Keratinocyte (primary cell): ENCODE data around the gene GOLT1A.

Experiments
- EZH2 ChIP-seq: IDR thresholded peaks from one replicate; pipeline ENCODE4 v1.6.1; 2012; ENCODE audit warnings: inconsistent platforms, mild to moderate bottlenecking, low read length, moderate library complexity
- TF ChIP-seq, protein P1 (sequence below), 3 experiments: IDR thresholded peaks in 1 of 3; conservative IDR thresholded peaks in 1 of 3; optimal IDR thresholded peaks in 1 of 3; 2 replicates in 2 of 3; 3 replicates in 1 of 3; pipeline versions ENCODE3 to v1.5.1; 2011; ENCODE audit warnings: low read length in 3 of 3, mild to moderate bottlenecking in 3 of 3, moderate library complexity in 2 of 3, control low read depth in 1 of 3, inconsistent platforms in 1 of 3; ENCODE audit not compliant: insufficient read depth in 2 of 3; ENCODE audit errors: extremely low read depth in 1 of 3

GRCh38 chr1:204155881-204156280, 57.9 kb downstream of the GOLT1A start:
- TF ChIP-seq, protein P1, sequence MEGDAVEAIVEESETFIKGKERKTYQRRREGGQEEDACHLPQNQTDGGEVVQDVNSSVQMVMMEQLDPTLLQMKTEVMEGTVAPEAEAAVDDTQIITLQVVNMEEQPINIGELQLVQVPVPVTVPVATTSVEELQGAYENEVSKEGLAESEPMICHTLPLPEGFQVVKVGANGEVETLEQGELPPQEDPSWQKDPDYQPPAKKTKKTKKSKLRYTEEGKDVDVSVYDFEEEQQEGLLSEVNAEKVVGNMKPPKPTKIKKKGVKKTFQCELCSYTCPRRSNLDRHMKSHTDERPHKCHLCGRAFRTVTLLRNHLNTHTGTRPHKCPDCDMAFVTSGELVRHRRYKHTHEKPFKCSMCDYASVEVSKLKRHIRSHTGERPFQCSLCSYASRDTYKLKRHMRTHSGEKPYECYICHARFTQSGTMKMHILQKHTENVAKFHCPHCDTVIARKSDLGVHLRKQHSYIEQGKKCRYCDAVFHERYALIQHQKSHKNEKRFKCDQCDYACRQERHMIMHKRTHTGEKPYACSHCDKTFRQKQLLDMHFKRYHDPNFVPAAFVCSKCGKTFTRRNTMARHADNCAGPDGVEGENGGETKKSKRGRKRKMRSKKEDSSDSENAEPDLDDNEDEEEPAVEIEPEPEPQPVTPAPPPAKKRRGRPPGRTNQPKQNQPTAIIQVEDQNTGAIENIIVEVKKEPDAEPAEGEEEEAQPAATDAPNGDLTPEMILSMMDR (optimal IDR thresholded peaks at IDR 0.05 in 1 of 3, IDR thresholded peaks at IDR 0.05 in 1 of 3, conservative IDR thresholded peaks at IDR 0.05 in 1 of 3; ENCODE audit: extremely low read depth in 1 of 3, insufficient read depth in 2 of 3, low read length in 3 of 3) = no peak
- no peak for TF ChIP-seq EZH2
